ENCODE results near the gene MEGF11. TPM values are rescaled to one million over a fixed set of nuclear protein-coding genes. Genes with fewer than 3 reads are reported as not detected.

The MEGF11 gene
- total and polyA plus RNA-seq, 4 donors = 0.16 to 1.5 (median 0.50) TPM

GRCh38 chr15:65851981-65852380 is 401.6 kb downstream of the MEGF11 start:
- H3K27me3 ChIP-seq (ENCODE audit: control insufficient read depth in 3 of 3, insufficient read depth in 3 of 3, low read length in 2 of 3) = no peaks in the 10 kb centered on the region
- H3K36me3 ChIP-seq (ENCODE audit: control insufficient read depth in 4 of 4, insufficient read depth in 4 of 4, low read length in 4 of 4) = no peaks in the 10 kb centered on the region
- no peak overlapping the region for H3K9ac ChIP-seq (ENCODE audit: insufficient read depth in 1 of 2, low read length in 2 of 2)
- no peak for DNase-seq
- 97 to 98% methylated on average over 5 of the region's 5 CpGs for WGBS, 2 donors
- H3K4me1 ChIP-seq (ENCODE audit: control insufficient read depth in 5 of 5, insufficient read depth in 5 of 5, low read length in 5 of 5) = no peaks in the 10 kb centered on the region
- H3K27ac ChIP-seq (ENCODE audit: low read depth in 1 of 2, low read length in 1 of 2) = no peak overlapping the region
- no peak for ATAC-seq (ENCODE audit: insufficient read depth, low FRiP score)
- H3K9me3 ChIP-seq (ENCODE audit: control insufficient read depth in 4 of 4, insufficient read depth in 3 of 4, low read length in 3 of 4) = no peaks in the 10 kb centered on the region
- no peak overlapping the region for H3K4me3 ChIP-seq
- TF ChIP-seq, protein P1, sequence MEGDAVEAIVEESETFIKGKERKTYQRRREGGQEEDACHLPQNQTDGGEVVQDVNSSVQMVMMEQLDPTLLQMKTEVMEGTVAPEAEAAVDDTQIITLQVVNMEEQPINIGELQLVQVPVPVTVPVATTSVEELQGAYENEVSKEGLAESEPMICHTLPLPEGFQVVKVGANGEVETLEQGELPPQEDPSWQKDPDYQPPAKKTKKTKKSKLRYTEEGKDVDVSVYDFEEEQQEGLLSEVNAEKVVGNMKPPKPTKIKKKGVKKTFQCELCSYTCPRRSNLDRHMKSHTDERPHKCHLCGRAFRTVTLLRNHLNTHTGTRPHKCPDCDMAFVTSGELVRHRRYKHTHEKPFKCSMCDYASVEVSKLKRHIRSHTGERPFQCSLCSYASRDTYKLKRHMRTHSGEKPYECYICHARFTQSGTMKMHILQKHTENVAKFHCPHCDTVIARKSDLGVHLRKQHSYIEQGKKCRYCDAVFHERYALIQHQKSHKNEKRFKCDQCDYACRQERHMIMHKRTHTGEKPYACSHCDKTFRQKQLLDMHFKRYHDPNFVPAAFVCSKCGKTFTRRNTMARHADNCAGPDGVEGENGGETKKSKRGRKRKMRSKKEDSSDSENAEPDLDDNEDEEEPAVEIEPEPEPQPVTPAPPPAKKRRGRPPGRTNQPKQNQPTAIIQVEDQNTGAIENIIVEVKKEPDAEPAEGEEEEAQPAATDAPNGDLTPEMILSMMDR (IDR thresholded peaks at IDR 0.05; ENCODE audit: control extremely low read depth, extremely low read depth) = no peak

DNA sequence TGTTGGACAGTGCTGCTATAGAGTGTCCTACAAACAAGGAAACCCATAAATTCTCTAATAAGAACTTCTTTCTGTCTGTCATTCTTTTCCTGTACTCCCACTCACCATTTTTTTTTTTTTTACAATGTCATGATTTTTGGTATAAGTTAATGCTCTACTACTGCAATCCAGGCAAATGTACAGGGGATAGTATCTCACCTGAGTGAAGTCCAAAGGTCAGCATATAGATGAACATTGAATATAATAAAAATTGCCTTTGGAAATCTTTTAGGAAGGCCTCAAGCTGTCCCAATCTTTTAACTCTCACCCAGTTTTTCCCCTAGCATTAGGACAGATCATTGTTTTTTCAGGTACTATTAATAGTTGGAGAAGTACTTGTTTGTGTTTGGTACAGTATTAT is 405.6 kb downstream of the MEGF11 start:
- ATAC-seq (ENCODE audit: insufficient read depth, low FRiP score) (no peak), DNase-seq (no peak)
- no peaks in the 10 kb centered on the region for H3K9me3 ChIP-seq (ENCODE audit: control insufficient read depth in 4 of 4, insufficient read depth in 3 of 4, low read length in 3 of 4)
- H3K27me3 ChIP-seq (ENCODE audit: control insufficient read depth in 3 of 3, insufficient read depth in 3 of 3, low read length in 2 of 3) = no peaks in the 10 kb centered on the region
- no peak overlapping the region for H3K4me3 ChIP-seq
- H3K9ac ChIP-seq (ENCODE audit: insufficient read depth in 1 of 2, low read length in 2 of 2) = no peak overlapping the region
- no peaks in the 10 kb centered on the region for H3K36me3 ChIP-seq (ENCODE audit: control insufficient read depth in 4 of 4, insufficient read depth in 4 of 4, low read length in 4 of 4)
- TF ChIP-seq, protein P1 (IDR thresholded peaks at IDR 0.05; ENCODE audit: control extremely low read depth, extremely low read depth) = no peak
- H3K4me1 ChIP-seq (ENCODE audit: control insufficient read depth in 5 of 5, insufficient read depth in 5 of 5, low read length in 5 of 5) = no peaks in the 10 kb centered on the region
- H3K27ac ChIP-seq (ENCODE audit: low read depth in 1 of 2, low read length in 1 of 2) = no peak overlapping the region

DNA sequence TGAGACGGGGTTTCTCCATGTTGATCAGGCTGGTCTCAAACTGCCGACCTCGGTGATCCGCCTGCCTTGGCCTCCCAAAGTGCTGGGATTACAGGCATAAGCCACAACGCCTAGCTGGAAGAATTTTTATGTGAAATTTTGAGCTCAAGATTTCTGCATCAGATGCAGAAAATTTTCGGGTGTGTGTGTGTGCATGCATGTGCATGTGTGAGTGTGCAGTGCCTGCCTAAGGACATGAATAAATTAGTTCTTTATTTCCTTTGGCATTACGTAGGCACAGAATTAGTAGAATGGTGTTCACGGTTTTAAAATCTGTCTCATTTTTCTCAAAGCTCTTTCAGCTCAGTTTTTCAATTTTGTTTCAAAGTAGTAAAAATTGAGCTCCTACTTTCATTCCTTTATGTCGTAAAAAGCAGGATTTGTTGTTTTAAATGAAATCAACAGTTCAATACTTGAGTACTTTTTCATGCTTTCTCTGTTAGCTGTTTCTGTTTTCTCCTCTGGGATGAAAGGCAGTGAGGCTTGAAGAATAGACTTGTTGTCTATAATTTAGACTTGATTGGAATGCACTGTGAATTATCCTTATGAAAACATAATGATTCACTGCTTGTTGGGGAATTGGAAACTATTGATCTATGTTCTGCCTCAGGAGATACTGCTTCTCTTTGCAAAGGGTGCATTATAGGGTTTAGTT is 407.6 kb downstream of the MEGF11 start:
- 89 to 94% methylated on average over 9 of the region's 9 CpGs for WGBS, 2 donors
- Histone ChIP-seq H3K9ac (ENCODE audit: insufficient read depth in 1 of 2, low read length in 2 of 2) (no peak overlapping the region), H3K36me3 (ENCODE audit: control insufficient read depth in 4 of 4, insufficient read depth in 4 of 4, low read length in 4 of 4) (no peaks in the 10 kb centered on the region), H3K4me1 (ENCODE audit: control insufficient read depth in 5 of 5, insufficient read depth in 5 of 5, low read length in 5 of 5) (peaks cover 0 to 5% (median 0%) of the 10 kb centered on the region in 5 donors), H3K27me3 (ENCODE audit: control insufficient read depth in 3 of 3, insufficient read depth in 3 of 3, low read length in 2 of 3) (no peaks in the 10 kb centered on the region), H3K9me3 (ENCODE audit: control insufficient read depth in 4 of 4, insufficient read depth in 3 of 4, low read length in 3 of 4) (no peaks in the 10 kb centered on the region), H3K27ac (ENCODE audit: low read depth in 1 of 2, low read length in 1 of 2) (no peak overlapping the region), H3K4me3 (no peak overlapping the region)
- no peak for ATAC-seq (ENCODE audit: insufficient read depth, low FRiP score)
- TF ChIP-seq, protein P1 (IDR thresholded peaks at IDR 0.05; ENCODE audit: control extremely low read depth, extremely low read depth) = no peak
- DNase-seq = no peak

Small RNAs within 50 kb of the gene (small RNA-seq; reads per million reads assigned to genes)
- gene MIR4311 (ENCODE audit: low replicate concordance) = not detected

Other genes starting within 250 kb of the MEGF11 start
- 10 to 100 TPM; 28.8 to 43.7 TPM for gene DIS3L, start 39.8 kb upstream of the MEGF11 start, total RNA-seq
- gene DIS3L, start 39.8 kb upstream of the MEGF11 start, polyA plus RNA-seq = 10 to 100 TPM in 1 of 2 donors, 1 to 10 TPM in 1; 8.0 to 11.7 TPM
- gene TIPIN, start 102.9 kb upstream of the MEGF11 start, total RNA-seq = 10 to 100 TPM in 1 of 2 donors, 1 to 10 TPM in 1; 5.2 to 10.9 TPM
- gene TIPIN, start 102.9 kb upstream of the MEGF11 start, polyA plus RNA-seq = 1 to 10 TPM; 5.5 to 6.8 TPM
- 10 to 100 TPM; 27.8 to 64.7 TPM for gene MAP2K1, start 133.2 kb upstream of the MEGF11 start, total RNA-seq
- gene MAP2K1, start 133.2 kb upstream of the MEGF11 start, polyA plus RNA-seq = 10 to 100 TPM; 19.0 to 57.6 TPM
- 10 to 100 TPM; 19.2 to 25.4 TPM for gene SNAPC5, start 244.0 kb upstream of the MEGF11 start, total RNA-seq
- gene SNAPC5, start 244.0 kb upstream of the MEGF11 start, polyA plus RNA-seq = 10 to 100 TPM; 28.1 to 41.4 TPM